HG03460 (cell line): Measurements from ENCODE around the gene MRPS6.

Source experiments
- ATAC-seq: cut with Tn5 transposase; IDR thresholded peaks from one replicate; pipeline ENCODE4 v1.9.1; 2021; ENCODE audit not compliant: unreplicated experiment

MRPS6 gene

GRCh38 chr21:34130716-34130985 lies 57.3 kb downstream of the MRPS6 start:
- ATAC-seq: no peak

GRCh38 chr21:34131586-34131985 lies 58.2 kb downstream of the MRPS6 start:
- ATAC-seq: no peak

GRCh38 chr21:34132202-34132601 lies 58.8 kb downstream of the MRPS6 start:
- no peak for ATAC-seq

- ATAC-seq: no peak
Measured at GRCh38 chr21:34132926-34133325, 59.5 kb downstream of the MRPS6 start.

GRCh38 chr21:34133392-34133791 lies 60.0 kb downstream of the MRPS6 start:
- no peak for ATAC-seq

- no peak for ATAC-seq
Measured at GRCh38 chr21:34133802-34134201, 60.4 kb downstream of the MRPS6 start.

- ATAC-seq: no peak
Measured at GRCh38 chr21:34135330-34135729, 62.0 kb downstream of the MRPS6 start.

GRCh38 chr21:34141373-34141772 lies 68.0 kb downstream of the MRPS6 start:
- ATAC-seq: no peak

- no peak for ATAC-seq
Measured at GRCh38 chr21:34143685-34144182, 70.4 kb downstream of the MRPS6 start.

- no peak for ATAC-seq
Measured at GRCh38 chr21:34144224-34144623, 70.8 kb downstream of the MRPS6 start.

GRCh38 chr21:34147792-34148418 lies 74.5 kb downstream of the MRPS6 start:
- no peak for ATAC-seq

GRCh38 chr21:34148419-34148804 lies 75.0 kb downstream of the MRPS6 start:
- no peak for ATAC-seq

GRCh38 chr21:34148826-34149558 lies 75.6 kb downstream of the MRPS6 start:
- ATAC-seq: no peak

- no peak for ATAC-seq
Measured at GRCh38 chr21:34152500-34152899, 79.1 kb downstream of the MRPS6 start.

- ATAC-seq: no peak
Measured at GRCh38 chr21:34154878-34155277, 81.5 kb downstream of the MRPS6 start.

GRCh38 chr21:34156957-34157356 lies 83.6 kb downstream of the MRPS6 start:
- no peak for ATAC-seq

GRCh38 chr21:34157521-34157920 lies 84.1 kb downstream of the MRPS6 start:
- no peak for ATAC-seq

- no peak for ATAC-seq
Measured at GRCh38 chr21:34158866-34159835, 85.8 kb downstream of the MRPS6 start.

GRCh38 chr21:34166468-34166867 lies 93.1 kb downstream of the MRPS6 start:
- no peak for ATAC-seq

GRCh38 chr21:34170886-34171285 lies 97.5 kb downstream of the MRPS6 start:
- ATAC-seq: no peak

GRCh38 chr21:34174470-34174869 lies 101.1 kb downstream of the MRPS6 start:
- no peak for ATAC-seq

- no peak for ATAC-seq
Measured at GRCh38 chr21:34176448-34176847, 103.1 kb downstream of the MRPS6 start.
